GM12878 (cell line): ENCODE measurements around the gene SPATA19. TPM values are rescaled to one million over a fixed set of nuclear protein-coding genes. Genes with fewer than 3 reads are reported as not detected.

Experiments
- ATAC-seq: fragments of 200-7000 bp; cut with Tn5 transposase; 3 replicates; pipeline ENCODE4 v1.9.1; 2020; ENCODE audit warnings: mild to moderate bottlenecking, moderate library complexity
- BruUV-seq: library from RNA; stranded (reverse); fragments of 400-500 nt; replicated peaks from 2 replicates; lab custom pipeline; 2021; lab: Mats Ljungman, UMichigan
- CTCF ChIA-PET: fragments of 300-600 bp; sonication (Branson Sonifier 250); formaldehyde crosslinking; extraction: SDS; loops from one replicate; lab custom pipeline; 2021; ENCODE audit warnings: inconsistent platforms; lab: Yijun Ruan, JAX
- POLR2A ChIA-PET: fragments of 350-600 bp; formaldehyde crosslinking; extraction: SDS; loops from one replicate; lab custom pipeline; 2021; ENCODE audit warnings: inconsistent platforms; lab: Charles Lee
- RAD21 ChIA-PET: fragments of 300-600 bp; sonication (Branson Sonifier 250); formaldehyde crosslinking; loops from one replicate; lab custom pipeline; 2023; ENCODE audit warnings: antibody characterized with exemption; ENCODE audit not compliant: unreplicated experiment; lab: Charles Lee
- SMC1A ChIA-PET: fragments of 300-600 bp; sonication (Branson Sonifier 250); formaldehyde crosslinking; loops from one replicate; lab custom pipeline; 2023; ENCODE audit not compliant: unreplicated experiment, uncharacterized antibody; lab: Charles Lee
- DNase-seq: peaks from one replicate; pipeline ENCODE4 v3.0.0-alpha.2; 2011; ENCODE audit warnings: low read depth, low spot score
- FAIRE-seq: peaks from 3 replicates; lab custom pipeline; 2011; peaks lifted over from hg19 to GRCh38; lab: Jason Lieb, UNC
- H2AFZ ChIP-seq: 2 replicates; pipeline ENCODE4 v1.6.0; 2011; ENCODE audit warnings: low read depth, low read length, control low read depth; ENCODE audit not compliant: control insufficient read depth
- H3K27ac ChIP-seq: 2 replicates; pipeline ENCODE4 v1.5.1; 2011; ENCODE audit warnings: control low read depth; ENCODE audit not compliant: control insufficient read depth, insufficient read depth
- H3K27me3 ChIP-seq, 2 experiments: replicated peaks in 1 of 2; 2 replicates each; pipeline versions ENCODE4 v1.6.0 to v1.6.1; 2011; ENCODE audit warnings: low read length in 1 of 2; ENCODE audit not compliant: control insufficient read depth in 2 of 2, insufficient read depth in 2 of 2
- H3K36me3 ChIP-seq, 2 experiments: 2 replicates each; pipeline ENCODE4 v1.5.1; 2011; ENCODE audit warnings: low read length in 1 of 2; ENCODE audit not compliant: control insufficient read depth in 2 of 2, insufficient read depth in 2 of 2
- H3K4me1 ChIP-seq: 2 replicates; pipeline ENCODE4 v1.6.1; 2011; ENCODE audit warnings: mild to moderate bottlenecking, low read length, moderate library complexity, mixed read lengths; ENCODE audit not compliant: control insufficient read depth, insufficient read depth
- H3K4me2 ChIP-seq: 2 replicates; pipeline ENCODE4 v1.6.0; 2011; ENCODE audit warnings: control low read depth; ENCODE audit not compliant: control insufficient read depth, insufficient read depth
- H3K4me3 ChIP-seq: fragments of 200-600 bp; sonication (generic); 2 replicates; pipeline ENCODE4 v1.5.1; 2016
- H3K79me2 ChIP-seq: 2 replicates; pipeline ENCODE4 v1.6.0; 2011; ENCODE audit warnings: low read length; ENCODE audit not compliant: control insufficient read depth, insufficient read depth
- H3K9ac ChIP-seq: 2 replicates; pipeline ENCODE4 v1.8.0; 2011; ENCODE audit warnings: low read length, control low read depth, mixed read lengths; ENCODE audit not compliant: control insufficient read depth, insufficient read depth
- H3K9me3 ChIP-seq: replicated peaks from 3 replicates; pipeline ENCODE4 v1.5.1; 2011; ENCODE audit warnings: mild to moderate bottlenecking, low read length; ENCODE audit not compliant: control insufficient read depth, insufficient read depth
- H4K20me1 ChIP-seq: 2 replicates; pipeline ENCODE4 v1.6.0; 2011; ENCODE audit not compliant: control insufficient read depth, insufficient read depth
- ASH2L ChIP-seq: fragments of 300-600, 200-600 bp; sonication (generic); IDR thresholded peaks from 2 replicates; pipeline ENCODE4 v1.6.1; 2017; ENCODE audit warnings: low read depth, mild to moderate bottlenecking, borderline replicate concordance
- HDAC2 ChIP-seq: fragments of 200-600 bp; sonication (generic); IDR thresholded peaks from 2 replicates; pipeline ENCODE4 v1.6.1; 2017
- IKZF2 ChIP-seq, 2 experiments: fragments of 450-650 bp; IDR thresholded peaks; 2 replicates each; pipeline ENCODE4 v1.6.1; 2017; ENCODE audit warnings: mild to moderate bottlenecking in 2 of 2, moderate library complexity in 2 of 2
- NR2C1 ChIP-seq: fragments of 450-650 bp; IDR thresholded peaks from 2 replicates; pipeline ENCODE4 v1.6.1; 2017; ENCODE audit warnings: antibody characterized with exemption, mild to moderate bottlenecking, moderate library complexity
- NRF1 ChIP-seq: conservative IDR thresholded peaks from 2 replicates; pipeline ENCODE4 v1.6.1; 2011; ENCODE audit warnings: mild to moderate bottlenecking, low read depth, low read length, improper control_type of control experiment
- PAX5 ChIP-seq: IDR thresholded peaks from 2 replicates; pipeline ENCODE4 v1.6.1; 2011; ENCODE audit warnings: low read depth, low read length, borderline replicate concordance
- RCOR1 ChIP-seq: conservative IDR thresholded peaks from 2 replicates; pipeline ENCODE4 v1.6.1; 2012; ENCODE audit warnings: low read depth, low read length, improper control_type of control experiment
- SREBF2 ChIP-seq: IDR thresholded peaks from 2 replicates; pipeline ENCODE4 v1.6.1; 2012; ENCODE audit warnings: mild to moderate bottlenecking, low read length
- TAF1 ChIP-seq: IDR thresholded peaks from 2 replicates; pipeline ENCODE4 v1.6.1; 2011; ENCODE audit warnings: mild to moderate bottlenecking, low read depth, low read length, borderline replicate concordance
- YY1 ChIP-seq: IDR thresholded peaks from 2 replicates; pipeline ENCODE4 v1.6.1; 2011; ENCODE audit warnings: low read depth, mild to moderate bottlenecking, low read length
- WGBS: methylation state at CpG from one replicate; pipeline ENCODE4 v1.1.6; 2016; ENCODE audit warnings: low lambda C conversion rate; ENCODE audit not compliant: insufficient replicate concordance, insufficient coverage; ENCODE audit errors: missing lambda C conversion rate; 5-methylcytosine and 5-hydroxymethylcytosine counted together
- in situ Hi-C: fragments of 300-500 bp; cut with MboI; formaldehyde crosslinking; loops from 9 replicates; pipeline ENCODE4 v1.14.3; 2018; ENCODE audit warnings: mixed read lengths
- intact Hi-C: fragments of 100-400 bp; cut with micrococcal nuclease; formaldehyde crosslinking; loops from one replicate; pipeline ENCODE4 v1.14.2; 2022; ENCODE audit not compliant: unreplicated experiment
- polyA plus RNA-seq, 11 experiments: library from polyadenylated mRNA; depleted of rRNA in 4 of 11; unstranded in 6 of 11; stranded (reverse) in 5 of 11; fragments of >200 nt; fragmentation: Nextera tagmentation in 4 of 11; fragmentation: Illumina TruSeq in 1 of 11; extraction: Ambion mirVana in 4 of 11; extraction: Trizol in 1 of 11; gene quantifications; 1 replicate in 1 of 11; 2 replicates in 10 of 11; pipeline versions ENCODE4 v1.2.1 to v1.2.3, GENCODE V29; 2011 to 2016; ENCODE audit warnings: inconsistent platforms in 2 of 11, missing spikeins in 2 of 11, low read depth in 1 of 11
- total RNA-seq, 4 experiments: library from RNA; depleted of rRNA in 3 of 4; stranded (reverse); fragments of >200 nt in 3 of 4; fragmentation: Illumina TruSeq in 1 of 4; extraction: Trizol in 1 of 4; gene quantifications; 2 replicates each; pipeline versions ENCODE4 v1.2.1 to v1.2.3, GENCODE V29; 2013 to 2021
- TF ChIP-seq, protein P1 (sequence below): fragments of 450-650 bp; IDR thresholded peaks from 2 replicates; pipeline ENCODE4 v1.6.1; 2018; ENCODE audit warnings: mild to moderate bottlenecking, low read depth, moderate library complexity; ENCODE audit not compliant: partially characterized antibody
- TF ChIP-seq, protein P2 (sequence below): fragments of 450-650 bp; IDR thresholded peaks from 2 replicates; pipeline ENCODE4 v1.6.1; 2016; ENCODE audit warnings: mild to moderate bottlenecking, moderate library complexity, borderline replicate concordance
- TF ChIP-seq, protein P3 (sequence below): fragments of 450-650 bp; conservative IDR thresholded peaks from 2 replicates; pipeline ENCODE4 v1.6.1; 2017; ENCODE audit warnings: mild to moderate bottlenecking, moderate library complexity
- TF ChIP-seq, protein P4 (sequence below): fragments of 450-650 bp; IDR thresholded peaks from 2 replicates; pipeline ENCODE4 v1.6.1; 2014; ENCODE audit warnings: mild to moderate bottlenecking

The SPATA19 gene
- total and polyA plus RNA-seq, 10 of the 15 experiments (the other 5 are each of a cell fraction or from before 2014, with no cell fraction given): not detected

DNA sequence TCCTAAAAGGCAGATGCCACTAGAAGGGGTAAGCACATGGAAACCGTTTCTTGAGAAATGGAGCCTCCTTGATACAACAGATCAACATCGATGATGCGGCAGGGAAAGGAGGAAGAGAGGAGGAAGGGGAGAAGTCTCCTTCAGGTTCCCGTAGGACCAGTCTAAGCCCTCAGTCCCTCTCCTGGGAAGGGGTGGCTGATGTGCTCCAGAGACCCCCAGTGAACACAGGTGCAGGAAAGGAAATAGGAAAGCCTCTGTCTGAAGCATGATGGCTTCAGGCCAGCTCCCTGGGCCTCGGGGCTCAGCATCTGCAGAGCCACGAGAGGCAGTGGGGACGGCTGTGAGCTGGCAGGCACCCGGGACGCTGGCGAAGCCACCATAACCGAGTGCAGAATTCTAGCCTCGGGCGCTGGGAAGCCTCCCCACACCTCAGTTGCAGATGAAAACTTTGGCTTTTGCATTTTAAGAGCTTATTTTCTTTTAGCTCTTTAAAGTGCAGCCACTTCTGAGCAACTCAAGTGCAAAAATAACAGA, 1.8 kb downstream of the SPATA19 start (continued):
- TF ChIP-seq, protein P1, sequence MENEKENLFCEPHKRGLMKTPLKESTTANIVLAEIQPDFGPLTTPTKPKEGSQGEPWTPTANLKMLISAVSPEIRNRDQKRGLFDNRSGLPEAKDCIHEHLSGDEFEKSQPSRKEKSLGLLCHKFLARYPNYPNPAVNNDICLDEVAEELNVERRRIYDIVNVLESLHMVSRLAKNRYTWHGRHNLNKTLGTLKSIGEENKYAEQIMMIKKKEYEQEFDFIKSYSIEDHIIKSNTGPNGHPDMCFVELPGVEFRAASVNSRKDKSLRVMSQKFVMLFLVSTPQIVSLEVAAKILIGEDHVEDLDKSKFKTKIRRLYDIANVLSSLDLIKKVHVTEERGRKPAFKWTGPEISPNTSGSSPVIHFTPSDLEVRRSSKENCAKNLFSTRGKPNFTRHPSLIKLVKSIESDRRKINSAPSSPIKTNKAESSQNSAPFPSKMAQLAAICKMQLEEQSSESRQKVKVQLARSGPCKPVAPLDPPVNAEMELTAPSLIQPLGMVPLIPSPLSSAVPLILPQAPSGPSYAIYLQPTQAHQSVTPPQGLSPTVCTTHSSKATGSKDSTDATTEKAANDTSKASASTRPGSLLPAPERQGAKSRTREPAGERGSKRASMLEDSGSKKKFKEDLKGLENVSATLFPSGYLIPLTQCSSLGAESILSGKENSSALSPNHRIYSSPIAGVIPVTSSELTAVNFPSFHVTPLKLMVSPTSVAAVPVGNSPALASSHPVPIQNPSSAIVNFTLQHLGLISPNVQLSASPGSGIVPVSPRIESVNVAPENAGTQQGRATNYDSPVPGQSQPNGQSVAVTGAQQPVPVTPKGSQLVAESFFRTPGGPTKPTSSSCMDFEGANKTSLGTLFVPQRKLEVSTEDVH: no peak
- TF ChIP-seq YY1: no peak
- TF ChIP-seq NR2C1: no peak
- TF ChIP-seq HDAC2: no peak
- TF ChIP-seq SREBF2: no peak
- TF ChIP-seq ASH2L: no peak
- TF ChIP-seq IKZF2 (IDR thresholded peaks at IDR 0.05): no peak

DNA sequence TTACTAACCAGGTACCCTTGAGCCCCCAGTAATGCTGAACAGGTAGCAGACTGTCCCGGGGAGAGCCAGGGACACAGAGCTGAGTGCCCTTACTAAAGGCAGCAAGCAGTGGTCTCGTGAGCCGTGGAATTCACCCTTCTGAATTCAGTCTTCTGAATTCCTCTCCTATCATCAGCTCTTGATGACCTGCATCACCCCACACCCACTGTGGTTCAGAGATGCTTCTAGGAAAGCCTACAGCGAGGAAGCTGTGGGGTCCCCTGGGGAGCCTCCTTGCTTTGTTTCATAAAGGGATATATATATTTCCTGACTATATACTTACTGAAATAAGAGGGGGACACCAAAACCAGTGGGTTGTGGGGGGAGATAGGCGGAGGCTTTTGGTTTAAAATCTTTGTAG, 2.6 kb downstream of the SPATA19 start:
- RAD21 ChIA-PET: no interaction called here
- no TSS peak for BruUV-seq
- H4K20me1 ChIP-seq: no peaks in the 10 kb centered on the region
- TF ChIP-seq NRF1: no peak
- TF ChIP-seq, protein P2, sequence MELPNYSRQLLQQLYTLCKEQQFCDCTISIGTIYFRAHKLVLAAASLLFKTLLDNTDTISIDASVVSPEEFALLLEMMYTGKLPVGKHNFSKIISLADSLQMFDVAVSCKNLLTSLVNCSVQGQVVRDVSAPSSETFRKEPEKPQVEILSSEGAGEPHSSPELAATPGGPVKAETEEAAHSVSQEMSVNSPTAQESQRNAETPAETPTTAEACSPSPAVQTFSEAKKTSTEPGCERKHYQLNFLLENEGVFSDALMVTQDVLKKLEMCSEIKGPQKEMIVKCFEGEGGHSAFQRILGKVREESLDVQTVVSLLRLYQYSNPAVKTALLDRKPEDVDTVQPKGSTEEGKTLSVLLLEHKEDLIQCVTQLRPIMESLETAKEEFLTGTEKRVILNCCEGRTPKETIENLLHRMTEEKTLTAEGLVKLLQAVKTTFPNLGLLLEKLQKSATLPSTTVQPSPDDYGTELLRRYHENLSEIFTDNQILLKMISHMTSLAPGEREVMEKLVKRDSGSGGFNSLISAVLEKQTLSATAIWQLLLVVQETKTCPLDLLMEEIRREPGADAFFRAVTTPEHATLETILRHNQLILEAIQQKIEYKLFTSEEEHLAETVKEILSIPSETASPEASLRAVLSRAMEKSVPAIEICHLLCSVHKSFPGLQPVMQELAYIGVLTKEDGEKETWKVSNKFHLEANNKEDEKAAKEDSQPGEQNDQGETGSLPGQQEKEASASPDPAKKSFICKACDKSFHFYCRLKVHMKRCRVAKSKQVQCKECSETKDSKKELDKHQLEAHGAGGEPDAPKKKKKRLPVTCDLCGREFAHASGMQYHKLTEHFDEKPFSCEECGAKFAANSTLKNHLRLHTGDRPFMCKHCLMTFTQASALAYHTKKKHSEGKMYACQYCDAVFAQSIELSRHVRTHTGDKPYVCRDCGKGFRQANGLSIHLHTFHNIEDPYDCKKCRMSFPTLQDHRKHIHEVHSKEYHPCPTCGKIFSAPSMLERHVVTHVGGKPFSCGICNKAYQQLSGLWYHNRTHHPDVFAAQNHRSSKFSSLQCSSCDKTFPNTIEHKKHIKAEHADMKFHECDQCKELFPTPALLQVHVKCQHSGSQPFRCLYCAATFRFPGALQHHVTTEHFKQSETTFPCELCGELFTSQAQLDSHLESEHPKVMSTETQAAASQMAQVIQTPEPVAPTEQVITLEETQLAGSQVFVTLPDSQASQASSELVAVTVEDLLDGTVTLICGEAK: no peak
- TF ChIP-seq, protein P3, sequence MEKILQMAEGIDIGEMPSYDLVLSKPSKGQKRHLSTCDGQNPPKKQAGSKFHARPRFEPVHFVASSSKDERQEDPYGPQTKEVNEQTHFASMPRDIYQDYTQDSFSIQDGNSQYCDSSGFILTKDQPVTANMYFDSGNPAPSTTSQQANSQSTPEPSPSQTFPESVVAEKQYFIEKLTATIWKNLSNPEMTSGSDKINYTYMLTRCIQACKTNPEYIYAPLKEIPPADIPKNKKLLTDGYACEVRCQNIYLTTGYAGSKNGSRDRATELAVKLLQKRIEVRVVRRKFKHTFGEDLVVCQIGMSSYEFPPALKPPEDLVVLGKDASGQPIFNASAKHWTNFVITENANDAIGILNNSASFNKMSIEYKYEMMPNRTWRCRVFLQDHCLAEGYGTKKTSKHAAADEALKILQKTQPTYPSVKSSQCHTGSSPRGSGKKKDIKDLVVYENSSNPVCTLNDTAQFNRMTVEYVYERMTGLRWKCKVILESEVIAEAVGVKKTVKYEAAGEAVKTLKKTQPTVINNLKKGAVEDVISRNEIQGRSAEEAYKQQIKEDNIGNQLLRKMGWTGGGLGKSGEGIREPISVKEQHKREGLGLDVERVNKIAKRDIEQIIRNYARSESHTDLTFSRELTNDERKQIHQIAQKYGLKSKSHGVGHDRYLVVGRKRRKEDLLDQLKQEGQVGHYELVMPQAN: no peak
- TF ChIP-seq PAX5: no peak
- TF ChIP-seq, protein P4, sequence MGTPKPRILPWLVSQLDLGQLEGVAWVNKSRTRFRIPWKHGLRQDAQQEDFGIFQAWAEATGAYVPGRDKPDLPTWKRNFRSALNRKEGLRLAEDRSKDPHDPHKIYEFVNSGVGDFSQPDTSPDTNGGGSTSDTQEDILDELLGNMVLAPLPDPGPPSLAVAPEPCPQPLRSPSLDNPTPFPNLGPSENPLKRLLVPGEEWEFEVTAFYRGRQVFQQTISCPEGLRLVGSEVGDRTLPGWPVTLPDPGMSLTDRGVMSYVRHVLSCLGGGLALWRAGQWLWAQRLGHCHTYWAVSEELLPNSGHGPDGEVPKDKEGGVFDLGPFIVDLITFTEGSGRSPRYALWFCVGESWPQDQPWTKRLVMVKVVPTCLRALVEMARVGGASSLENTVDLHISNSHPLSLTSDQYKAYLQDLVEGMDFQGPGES: no peak
- TF ChIP-seq TAF1: no peak
- TF ChIP-seq RCOR1: no peak

More for the DNA sequence above, 2.6 kb downstream of the SPATA19 start:
- Histone ChIP-seq H3K27ac (no peak overlapping the region), H3K9me3 (peaks cover under 1% of the 10 kb centered on the region; the same call in 1 of the 3 replicates), H3K4me1 (no peaks in the 10 kb centered on the region), H3K4me3 (no peak overlapping the region), H2AFZ (no peak overlapping the region), H3K36me3 (no peaks in the 10 kb centered on the region), H3K4me2 (no peak overlapping the region), H3K9ac (no peak overlapping the region), H3K27me3 (no peaks in the 10 kb centered on the region; a peak in 1 of 4 replicates), H3K79me2 (no peaks in the 10 kb centered on the region)
- DNase-seq (no peak), FAIRE-seq (no peak), ATAC-seq (no peak)
- ChIA-PET CTCF (no interaction called here), POLR2A (no interaction called here), SMC1A (no interaction called here)
- 19% methylated on average over 5 of the region's 5 CpGs for WGBS
- intact Hi-C loops (no loop called here), in situ Hi-C loops (no loop called here)
